Panc1 (cell line): ENCODE measurements around the gene PLCH1. TPM values are rescaled to one million over a fixed set of nuclear protein-coding genes. Genes with fewer than 3 reads are reported as not detected.

ENCODE experiments used
- ATAC-seq: fragments of 200-7000 bp; cut with Tn5 transposase; 2 replicates; pipeline ENCODE4 v1.9.1; 2020; ENCODE audit warnings: mild to moderate bottlenecking, moderate library complexity
- BruUV-seq: library from RNA; stranded (reverse); fragments of 400-500 nt; replicated peaks from 2 replicates; lab custom pipeline; 2021; lab: Mats Ljungman, UMichigan
- CTCF ChIA-PET: fragments of 300-600 bp; sonication (Branson Sonifier 250); formaldehyde crosslinking; loops from one replicate; lab custom pipeline; 2022; ENCODE audit warnings: antibody characterized with exemption; lab: Charles Lee
- POLR2A ChIA-PET: fragments of 300-600 bp; sonication (Branson Sonifier 250); formaldehyde crosslinking; loops from one replicate; lab custom pipeline; 2022; ENCODE audit warnings: antibody characterized with exemption; lab: Charles Lee
- DNase-seq: peaks from one replicate; pipeline ENCODE4 v3.0.0-alpha.2; 2010; ENCODE audit warnings: low read depth, low spot score
- H3K27ac ChIP-seq: 2 replicates; pipeline ENCODE4 v1.5.1; 2011; ENCODE audit warnings: mild to moderate bottlenecking, low read length, inconsistent platforms
- H3K27me3 ChIP-seq: fragments of 200-500 bp; sonication (Bioruptor generic); 2 replicates; pipeline ENCODE4 v1.6.0; 2014; ENCODE audit warnings: low read length, inconsistent platforms; ENCODE audit not compliant: control insufficient read depth, insufficient read depth
- H3K36me3 ChIP-seq: fragments of 200-500 bp; sonication (Bioruptor generic); 2 replicates; pipeline ENCODE4 v1.5.1; 2014; ENCODE audit warnings: inconsistent platforms, mild to moderate bottlenecking, low read length, moderate library complexity; ENCODE audit not compliant: control insufficient read depth, insufficient read depth
- H3K4me1 ChIP-seq: 2 replicates; pipeline ENCODE4 v1.5.1; 2011; ENCODE audit warnings: inconsistent platforms, mild to moderate bottlenecking, low read length, moderate library complexity; ENCODE audit not compliant: control insufficient read depth, insufficient read depth
- H3K4me3 ChIP-seq, 2 experiments: 2 replicates each; pipeline ENCODE4 v1.5.1; 2011 to 2012; ENCODE audit warnings: low read depth in 2 of 2, low read length in 2 of 2, mild to moderate bottlenecking in 2 of 2, inconsistent platforms in 1 of 2, moderate library complexity in 1 of 2
- H3K9me3 ChIP-seq: fragments of 200-500 bp; sonication (Bioruptor generic); 2 replicates; pipeline ENCODE4 v1.5.1; 2014; ENCODE audit warnings: low read depth, mild to moderate bottlenecking, inconsistent platforms, low read length, moderate library complexity; ENCODE audit not compliant: control insufficient read depth, insufficient read depth
- POLR2AphosphoS5 ChIP-seq: IDR thresholded peaks from 2 replicates; pipeline ENCODE4 v1.6.1; 2012; ENCODE audit warnings: mild to moderate bottlenecking, low read depth, low read length, moderate library complexity
- SIN3A ChIP-seq: IDR thresholded peaks from 2 replicates; pipeline ENCODE4 v1.6.1; 2012; ENCODE audit warnings: low read depth, mild to moderate bottlenecking, low read length, moderate library complexity, borderline replicate concordance; ENCODE audit not compliant: insufficient read depth
- TCF7L2 ChIP-seq: IDR thresholded peaks from 2 replicates; pipeline ENCODE4 v1.6.1; 2011; ENCODE audit warnings: mild to moderate bottlenecking, low read depth, low read length, inconsistent platforms
- in situ Hi-C: cut with HindIII; loops from 2 replicates; pipeline ENCODE4 v1.10.0; 2016; ENCODE audit warnings: low sequenced_read_pairs, low pct_unique_long_range_greater_than_20kb
- intact Hi-C: fragments of 100-400 bp; cut with micrococcal nuclease; formaldehyde crosslinking; loops from one replicate; pipeline ENCODE4 v1.10.0; 2022; ENCODE audit not compliant: unreplicated experiment
- total RNA-seq: library from RNA; stranded (reverse); gene quantifications from one replicate; pipeline ENCODE4 v1.2.1, GENCODE V29; 2021; ENCODE audit not compliant: unreplicated experiment
- TF ChIP-seq, protein P1 (sequence below), 2 experiments: IDR thresholded peaks; 2 replicates each; pipeline ENCODE4 v1.6.1; 2011 to 2012; ENCODE audit warnings: low read depth in 2 of 2, control low read depth in 1 of 2, low read length in 1 of 2, mild to moderate bottlenecking in 1 of 2, moderate library complexity in 1 of 2; ENCODE audit not compliant: insufficient read depth in 1 of 2
- TF ChIP-seq, protein P2 (sequence below): fragments of 450-650 bp; IDR thresholded peaks from 2 replicates; pipeline ENCODE4 v1.5.1; 2017; ENCODE audit warnings: mild to moderate bottlenecking

PLCH1 gene
- total RNA-seq, 1 experiment from 2014 or later = 0.03 TPM

DNA sequence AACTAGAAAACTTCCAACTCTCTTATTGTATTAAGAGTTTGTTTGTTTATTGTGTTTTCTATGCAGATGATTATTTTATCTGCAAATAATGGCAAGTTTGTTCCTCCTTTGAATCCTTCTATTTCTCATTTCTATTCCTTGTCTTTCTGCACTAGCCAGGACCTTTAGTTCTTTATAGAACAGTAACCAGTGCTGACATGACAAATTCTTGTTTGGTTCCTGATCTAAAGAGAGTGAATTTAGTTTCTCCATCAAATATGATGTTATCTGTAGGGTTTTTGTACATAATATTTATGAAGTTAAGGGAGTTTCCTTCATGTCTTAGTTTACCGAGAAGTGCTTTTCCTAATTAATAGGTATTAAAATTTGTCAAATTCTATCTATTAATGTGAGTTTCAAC lies 350.6 kb downstream of the PLCH1 start:
- ATAC-seq = no peak
- TF ChIP-seq POLR2AphosphoS5 (no peak), TCF7L2 (no peak)
- TF ChIP-seq, protein P1, sequence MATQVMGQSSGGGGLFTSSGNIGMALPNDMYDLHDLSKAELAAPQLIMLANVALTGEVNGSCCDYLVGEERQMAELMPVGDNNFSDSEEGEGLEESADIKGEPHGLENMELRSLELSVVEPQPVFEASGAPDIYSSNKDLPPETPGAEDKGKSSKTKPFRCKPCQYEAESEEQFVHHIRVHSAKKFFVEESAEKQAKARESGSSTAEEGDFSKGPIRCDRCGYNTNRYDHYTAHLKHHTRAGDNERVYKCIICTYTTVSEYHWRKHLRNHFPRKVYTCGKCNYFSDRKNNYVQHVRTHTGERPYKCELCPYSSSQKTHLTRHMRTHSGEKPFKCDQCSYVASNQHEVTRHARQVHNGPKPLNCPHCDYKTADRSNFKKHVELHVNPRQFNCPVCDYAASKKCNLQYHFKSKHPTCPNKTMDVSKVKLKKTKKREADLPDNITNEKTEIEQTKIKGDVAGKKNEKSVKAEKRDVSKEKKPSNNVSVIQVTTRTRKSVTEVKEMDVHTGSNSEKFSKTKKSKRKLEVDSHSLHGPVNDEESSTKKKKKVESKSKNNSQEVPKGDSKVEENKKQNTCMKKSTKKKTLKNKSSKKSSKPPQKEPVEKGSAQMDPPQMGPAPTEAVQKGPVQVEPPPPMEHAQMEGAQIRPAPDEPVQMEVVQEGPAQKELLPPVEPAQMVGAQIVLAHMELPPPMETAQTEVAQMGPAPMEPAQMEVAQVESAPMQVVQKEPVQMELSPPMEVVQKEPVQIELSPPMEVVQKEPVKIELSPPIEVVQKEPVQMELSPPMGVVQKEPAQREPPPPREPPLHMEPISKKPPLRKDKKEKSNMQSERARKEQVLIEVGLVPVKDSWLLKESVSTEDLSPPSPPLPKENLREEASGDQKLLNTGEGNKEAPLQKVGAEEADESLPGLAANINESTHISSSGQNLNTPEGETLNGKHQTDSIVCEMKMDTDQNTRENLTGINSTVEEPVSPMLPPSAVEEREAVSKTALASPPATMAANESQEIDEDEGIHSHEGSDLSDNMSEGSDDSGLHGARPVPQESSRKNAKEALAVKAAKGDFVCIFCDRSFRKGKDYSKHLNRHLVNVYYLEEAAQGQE (IDR thresholded peaks at IDR 0.05; ENCODE audit: insufficient read depth in 1 of 2, low read depth in 2 of 2, low read length in 1 of 2) = no peak
- TF ChIP-seq, protein P2, sequence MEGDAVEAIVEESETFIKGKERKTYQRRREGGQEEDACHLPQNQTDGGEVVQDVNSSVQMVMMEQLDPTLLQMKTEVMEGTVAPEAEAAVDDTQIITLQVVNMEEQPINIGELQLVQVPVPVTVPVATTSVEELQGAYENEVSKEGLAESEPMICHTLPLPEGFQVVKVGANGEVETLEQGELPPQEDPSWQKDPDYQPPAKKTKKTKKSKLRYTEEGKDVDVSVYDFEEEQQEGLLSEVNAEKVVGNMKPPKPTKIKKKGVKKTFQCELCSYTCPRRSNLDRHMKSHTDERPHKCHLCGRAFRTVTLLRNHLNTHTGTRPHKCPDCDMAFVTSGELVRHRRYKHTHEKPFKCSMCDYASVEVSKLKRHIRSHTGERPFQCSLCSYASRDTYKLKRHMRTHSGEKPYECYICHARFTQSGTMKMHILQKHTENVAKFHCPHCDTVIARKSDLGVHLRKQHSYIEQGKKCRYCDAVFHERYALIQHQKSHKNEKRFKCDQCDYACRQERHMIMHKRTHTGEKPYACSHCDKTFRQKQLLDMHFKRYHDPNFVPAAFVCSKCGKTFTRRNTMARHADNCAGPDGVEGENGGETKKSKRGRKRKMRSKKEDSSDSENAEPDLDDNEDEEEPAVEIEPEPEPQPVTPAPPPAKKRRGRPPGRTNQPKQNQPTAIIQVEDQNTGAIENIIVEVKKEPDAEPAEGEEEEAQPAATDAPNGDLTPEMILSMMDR = no peak
- POLR2A ChIA-PET = no interaction called here
- BruUV-seq = no TSS peak
- Histone ChIP-seq H3K27ac (no peak overlapping the region), H3K9me3 (no peaks in the 10 kb centered on the region), H3K4me1 (no peaks in the 10 kb centered on the region), H3K36me3 (no peaks in the 10 kb centered on the region), H3K27me3 (no peaks in the 10 kb centered on the region), H3K4me3 (no peak overlapping the region)
- intact Hi-C loops = no loop called here
- DNase-seq = no peak
- CTCF ChIA-PET = no interaction called here
- in situ Hi-C loops = no loop called here

DNA sequence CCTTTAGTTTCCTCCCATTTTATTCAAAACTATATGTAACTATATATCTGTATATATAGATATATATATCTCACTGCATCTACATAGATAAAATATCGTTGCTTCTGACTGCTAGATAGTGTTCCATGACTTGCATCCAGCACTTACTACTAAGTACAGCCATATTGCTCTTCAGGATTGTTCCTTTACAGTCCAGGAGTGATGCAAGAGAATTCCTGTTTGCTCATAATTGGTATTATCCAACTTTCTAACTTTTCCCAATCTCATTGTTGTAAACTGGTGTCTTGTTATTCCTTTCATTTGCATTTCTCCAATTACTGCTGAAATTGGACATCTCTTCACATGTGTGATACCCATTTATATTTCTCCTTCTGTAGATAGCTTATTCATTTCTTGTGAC lies 351.6 kb downstream of the PLCH1 start:
- TF ChIP-seq POLR2AphosphoS5 = no peak
- TF ChIP-seq, protein P1 (IDR thresholded peaks at IDR 0.05; ENCODE audit: insufficient read depth in 1 of 2, low read depth in 2 of 2, low read length in 1 of 2) = no peak
- no peak for TF ChIP-seq TCF7L2
- TF ChIP-seq, protein P2 = no peak
- no peak for TF ChIP-seq SIN3A
- no peaks in the 10 kb centered on the region for H3K36me3 ChIP-seq
- ATAC-seq = no peak
- no peaks in the 10 kb centered on the region for H3K9me3 ChIP-seq
- no TSS peak for BruUV-seq
- ChIA-PET POLR2A (no interaction called here), CTCF (no interaction called here)
- H3K4me1 ChIP-seq = no peaks in the 10 kb centered on the region
- H3K27ac ChIP-seq = no peak overlapping the region
- intact Hi-C loops (no loop called here), in situ Hi-C loops (no loop called here)
- H3K27me3 ChIP-seq = no peaks in the 10 kb centered on the region
- DNase-seq = no peak
- H3K4me3 ChIP-seq = no peak overlapping the region
